Keratinocyte (primary cell): Measurements from ENCODE around the gene TMEM254. TPM values are rescaled to one million over a fixed set of nuclear protein-coding genes. Genes with fewer than 3 reads are reported as not detected.

Experiments used
- DNase-seq: peaks from one replicate; pipeline ENCODE4 v3.0.0-alpha.2; 2011; ENCODE audit warnings: low read depth, missing footprints, low spot score
- FAIRE-seq: peaks from 2 replicates; lab custom pipeline; 2011; peaks lifted over from hg19 to GRCh38; lab: Jason Lieb, UNC
- H2AFZ ChIP-seq: 2 replicates; pipeline ENCODE4 v1.6.0; 2012; ENCODE audit warnings: low read length, control low read depth, inconsistent platforms; ENCODE audit not compliant: control insufficient read depth
- H3K27ac ChIP-seq: 2 replicates; pipeline ENCODE4 v1.5.1; 2011; ENCODE audit warnings: low read length; ENCODE audit not compliant: control insufficient read depth, insufficient read depth
- H3K27me3 ChIP-seq: 3 replicates; pipeline ENCODE4 v1.6.0; 2011; ENCODE audit warnings: low read length; ENCODE audit not compliant: control insufficient read depth, insufficient read depth; ENCODE audit errors: extremely low read depth
- H3K36me3 ChIP-seq, 2 experiments: 2 replicates in 1 of 2; 3 replicates in 1 of 2; pipeline ENCODE4 v1.5.1; 2011; ENCODE audit warnings: low read length in 2 of 2, mild to moderate bottlenecking in 1 of 2; ENCODE audit not compliant: control insufficient read depth in 2 of 2, insufficient read depth in 2 of 2; ENCODE audit errors: extremely low read depth in 1 of 2
- H3K4me1 ChIP-seq: 3 replicates; pipeline ENCODE4 v1.5.1; 2011; ENCODE audit warnings: low read length; ENCODE audit not compliant: control insufficient read depth, insufficient read depth; ENCODE audit errors: extremely low read depth
- H3K4me2 ChIP-seq: 3 replicates; pipeline ENCODE4 v1.6.0; 2011; ENCODE audit warnings: low read depth, low read length; ENCODE audit not compliant: control insufficient read depth, insufficient read depth; ENCODE audit errors: extremely low read depth
- H3K4me3 ChIP-seq, 3 experiments: fragments of 200-600 bp in 1 of 3; sonication (generic) in 1 of 3; 2 replicates in 2 of 3; 3 replicates in 1 of 3; pipeline ENCODE4 v1.5.1; 2011 to 2016; ENCODE audit warnings: low read length in 3 of 3, mild to moderate bottlenecking in 3 of 3, control low read depth in 2 of 3, inconsistent platforms in 1 of 3, low read depth in 1 of 3, mixed read lengths in 1 of 3, mixed run types in 1 of 3, moderate library complexity in 1 of 3; ENCODE audit not compliant: control insufficient read depth in 2 of 3, insufficient read depth in 2 of 3; ENCODE audit errors: extremely low read depth in 1 of 3
- H3K79me2 ChIP-seq: 2 replicates; pipeline ENCODE4 v1.6.0; 2012; ENCODE audit warnings: low read length; ENCODE audit not compliant: control insufficient read depth, insufficient read depth
- H3K9ac ChIP-seq: 3 replicates; pipeline ENCODE4 v1.6.0; 2011; ENCODE audit warnings: low read length; ENCODE audit not compliant: control insufficient read depth, insufficient read depth; ENCODE audit errors: extremely low read depth
- H3K9me1 ChIP-seq: 3 replicates; pipeline ENCODE4 v1.6.0; 2011; ENCODE audit warnings: low read length; ENCODE audit not compliant: control insufficient read depth, insufficient read depth; ENCODE audit errors: extremely low read depth
- H3K9me3 ChIP-seq: 2 replicates; pipeline ENCODE4 v1.5.1; 2012; ENCODE audit warnings: low read depth, low read length; ENCODE audit not compliant: control insufficient read depth
- H4K20me1 ChIP-seq: 3 replicates; pipeline ENCODE4 v1.6.0; 2011; ENCODE audit warnings: low read length; ENCODE audit not compliant: control insufficient read depth, insufficient read depth; ENCODE audit errors: extremely low read depth
- EZH2 ChIP-seq: IDR thresholded peaks from one replicate; pipeline ENCODE4 v1.6.1; 2012; ENCODE audit warnings: inconsistent platforms, mild to moderate bottlenecking, low read length, moderate library complexity
- dilution Hi-C: fragments of 300-500 bp; cut with MboI; formaldehyde crosslinking; loops from one replicate; pipeline ENCODE4 v1.7.0; 2020; ENCODE audit warnings: low sequenced_read_pairs; ENCODE audit not compliant: extremely low pct_ligation_motif_present
- polyA plus RNA-seq, 5 experiments: library from polyadenylated mRNA; depleted of rRNA in 3 of 5; stranded (reverse) in 3 of 5; stranded (forward) in 1 of 5; unstranded in 1 of 5; fragments of >200 nt; gene quantifications; 1 replicate in 1 of 5; 2 replicates in 3 of 5; 3 replicates in 1 of 5; pipeline versions ENCODE4 v1.2.1 to v1.2.3, GENCODE V29; 2011 to 2012; ENCODE audit warnings: missing spikeins in 2 of 5, low read depth in 1 of 5, low replicate concordance in 1 of 5
- TF ChIP-seq, protein P1 (sequence below), 3 experiments: IDR thresholded peaks in 1 of 3; conservative IDR thresholded peaks in 1 of 3; optimal IDR thresholded peaks in 1 of 3; 2 replicates in 2 of 3; 3 replicates in 1 of 3; pipeline versions ENCODE3 to v1.5.1; 2011; ENCODE audit warnings: low read length in 3 of 3, mild to moderate bottlenecking in 3 of 3, moderate library complexity in 2 of 3, control low read depth in 1 of 3, inconsistent platforms in 1 of 3; ENCODE audit not compliant: insufficient read depth in 2 of 3; ENCODE audit errors: extremely low read depth in 1 of 3

TMEM254 gene
- polyA plus RNA-seq, 1 donor (not counting 4 experiments of a cell fraction or from before 2014, with no cell fraction given): 34.0 TPM

- dilution Hi-C loops: no loop called here
- Histone ChIP-seq H3K9ac (no peak overlapping the region), H3K4me1 (no peaks in the 10 kb centered on the region), H3K9me3 (no peaks in the 10 kb centered on the region), H2AFZ (no peak overlapping the region), H3K27me3 (no peaks in the 10 kb centered on the region), H3K27ac (no peak overlapping the region), H3K9me1 (no peaks in the 10 kb centered on the region), H3K36me3 (no peaks in the 10 kb centered on the region), H4K20me1 (no peaks in the 10 kb centered on the region), H3K4me3 (no peak overlapping the region), H3K79me2 (no peaks in the 10 kb centered on the region), H3K4me2 (no peak overlapping the region)
- TF ChIP-seq EZH2: no peak
- TF ChIP-seq, protein P1, sequence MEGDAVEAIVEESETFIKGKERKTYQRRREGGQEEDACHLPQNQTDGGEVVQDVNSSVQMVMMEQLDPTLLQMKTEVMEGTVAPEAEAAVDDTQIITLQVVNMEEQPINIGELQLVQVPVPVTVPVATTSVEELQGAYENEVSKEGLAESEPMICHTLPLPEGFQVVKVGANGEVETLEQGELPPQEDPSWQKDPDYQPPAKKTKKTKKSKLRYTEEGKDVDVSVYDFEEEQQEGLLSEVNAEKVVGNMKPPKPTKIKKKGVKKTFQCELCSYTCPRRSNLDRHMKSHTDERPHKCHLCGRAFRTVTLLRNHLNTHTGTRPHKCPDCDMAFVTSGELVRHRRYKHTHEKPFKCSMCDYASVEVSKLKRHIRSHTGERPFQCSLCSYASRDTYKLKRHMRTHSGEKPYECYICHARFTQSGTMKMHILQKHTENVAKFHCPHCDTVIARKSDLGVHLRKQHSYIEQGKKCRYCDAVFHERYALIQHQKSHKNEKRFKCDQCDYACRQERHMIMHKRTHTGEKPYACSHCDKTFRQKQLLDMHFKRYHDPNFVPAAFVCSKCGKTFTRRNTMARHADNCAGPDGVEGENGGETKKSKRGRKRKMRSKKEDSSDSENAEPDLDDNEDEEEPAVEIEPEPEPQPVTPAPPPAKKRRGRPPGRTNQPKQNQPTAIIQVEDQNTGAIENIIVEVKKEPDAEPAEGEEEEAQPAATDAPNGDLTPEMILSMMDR (optimal IDR thresholded peaks at IDR 0.05 in 1 of 3, IDR thresholded peaks at IDR 0.05 in 1 of 3, conservative IDR thresholded peaks at IDR 0.05 in 1 of 3; ENCODE audit: extremely low read depth in 1 of 3, insufficient read depth in 2 of 3, low read length in 3 of 3): no peak
- no peak for FAIRE-seq
- no peak for DNase-seq
Observed at GRCh38 chr10:80126876-80127275, 48.4 kb downstream of the TMEM254 start.

GRCh38 chr10:80131499-80131901 is 53.0 kb downstream of the TMEM254 start:
- H3K79me2 ChIP-seq: no peaks in the 10 kb centered on the region
- no peaks in the 10 kb centered on the region for H4K20me1 ChIP-seq
- TF ChIP-seq EZH2: no peak
- TF ChIP-seq, protein P1 (optimal IDR thresholded peaks at IDR 0.05 in 1 of 3, IDR thresholded peaks at IDR 0.05 in 1 of 3, conservative IDR thresholded peaks at IDR 0.05 in 1 of 3; ENCODE audit: extremely low read depth in 1 of 3, insufficient read depth in 2 of 3, low read length in 3 of 3): no peak
- no peak overlapping the region for H3K9ac ChIP-seq
- peaks cover 5% of the 10 kb centered on the region for H3K4me1 ChIP-seq
- H3K27me3 ChIP-seq: peaks cover 17% of the 10 kb centered on the region
- H3K4me3 ChIP-seq: no peak overlapping the region
- H3K4me2 ChIP-seq: no peak overlapping the region
- FAIRE-seq (no peak), DNase-seq (no peak)
- no peaks in the 10 kb centered on the region for H3K36me3 ChIP-seq
- no peaks in the 10 kb centered on the region for H3K9me3 ChIP-seq
- H2AFZ ChIP-seq: no peak overlapping the region
- no peaks in the 10 kb centered on the region for H3K9me1 ChIP-seq
- dilution Hi-C loops: no loop called here
- no peak overlapping the region for H3K27ac ChIP-seq
